ENCODE measurements around the gene ACO2.

The ACO2 gene

GRCh38 chr22:41530890-41531714 is 62.2 kb downstream of the ACO2 start:
- Histone ChIP-seq H3K9ac (ENCODE audit: low read depth, low read length) (no peak overlapping the region), H3K27me3 (ENCODE audit: control insufficient read depth, insufficient read depth, low read length) (no peaks in the 10 kb centered on the region), H3K4me3 (ENCODE audit: low read depth, low read length) (no peak overlapping the region), H3K4me1 (ENCODE audit: control insufficient read depth, insufficient read depth, low read length) (peaks cover 5% of the 10 kb centered on the region), H3K36me3 (ENCODE audit: control insufficient read depth, insufficient read depth, low read length) (peaks cover 60% of the 10 kb centered on the region), H3K9me3 (ENCODE audit: control insufficient read depth, insufficient read depth, low read length) (no peaks in the 10 kb centered on the region)

DNA sequence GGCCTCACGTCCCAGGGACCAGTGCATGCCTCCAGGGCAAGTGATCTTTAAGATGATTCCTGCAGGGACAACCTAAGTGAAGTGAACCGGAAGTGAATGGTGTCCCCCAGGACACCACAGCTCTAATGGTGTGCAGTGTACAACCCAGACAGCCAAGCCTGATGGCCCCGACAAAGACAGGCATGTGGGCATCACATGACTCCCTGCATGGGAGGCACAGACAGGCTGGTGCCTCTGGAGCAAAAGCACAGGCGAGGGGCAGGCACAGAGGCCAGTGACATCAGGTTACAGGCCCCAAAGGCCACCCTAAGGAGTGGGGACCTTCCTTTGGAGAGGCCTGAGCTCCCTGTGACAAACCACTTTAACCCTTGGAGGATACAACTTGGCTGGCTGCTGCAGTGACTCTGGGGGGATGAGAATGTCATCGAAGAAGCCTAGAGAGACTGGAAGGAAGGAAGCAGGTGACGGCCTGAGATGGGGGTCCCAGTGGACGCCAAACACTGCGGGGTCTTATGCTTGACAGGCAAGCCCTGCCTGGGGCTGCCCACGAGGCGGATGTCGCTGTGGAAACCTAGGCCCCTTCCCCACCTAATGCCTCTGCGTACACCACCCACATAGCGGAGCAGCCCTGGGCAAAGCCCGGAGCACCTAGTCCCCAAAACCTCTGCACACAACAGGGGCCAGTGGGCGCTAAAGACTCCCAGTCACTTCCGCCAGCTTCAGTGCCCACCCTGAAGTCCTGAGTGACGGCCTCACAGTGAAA is 63.0 kb downstream of the ACO2 start:
- no peak overlapping the region for H3K9ac ChIP-seq (ENCODE audit: low read depth, low read length)
- no peaks in the 10 kb centered on the region for H3K9me3 ChIP-seq (ENCODE audit: control insufficient read depth, insufficient read depth, low read length)
- peaks cover 5% of the 10 kb centered on the region for H3K4me1 ChIP-seq (ENCODE audit: control insufficient read depth, insufficient read depth, low read length)
- no peaks in the 10 kb centered on the region for H3K27me3 ChIP-seq (ENCODE audit: control insufficient read depth, insufficient read depth, low read length)
- no peak overlapping the region for H3K4me3 ChIP-seq (ENCODE audit: low read depth, low read length)
- peaks cover 54% of the 10 kb centered on the region for H3K36me3 ChIP-seq (ENCODE audit: control insufficient read depth, insufficient read depth, low read length)

GRCh38 chr22:41532908-41533825 is 64.2 kb downstream of the ACO2 start:
- peaks cover 8% of the 10 kb centered on the region for H3K4me1 ChIP-seq (ENCODE audit: control insufficient read depth, insufficient read depth, low read length)
- H3K9me3 ChIP-seq (ENCODE audit: control insufficient read depth, insufficient read depth, low read length), result no peaks in the 10 kb centered on the region
- H3K9ac ChIP-seq (ENCODE audit: low read depth, low read length), result no peak overlapping the region
- peaks cover 44% of the 10 kb centered on the region for H3K36me3 ChIP-seq (ENCODE audit: control insufficient read depth, insufficient read depth, low read length)
- no peak overlapping the region for H3K4me3 ChIP-seq (ENCODE audit: low read depth, low read length)
- no peaks in the 10 kb centered on the region for H3K27me3 ChIP-seq (ENCODE audit: control insufficient read depth, insufficient read depth, low read length)

DNA sequence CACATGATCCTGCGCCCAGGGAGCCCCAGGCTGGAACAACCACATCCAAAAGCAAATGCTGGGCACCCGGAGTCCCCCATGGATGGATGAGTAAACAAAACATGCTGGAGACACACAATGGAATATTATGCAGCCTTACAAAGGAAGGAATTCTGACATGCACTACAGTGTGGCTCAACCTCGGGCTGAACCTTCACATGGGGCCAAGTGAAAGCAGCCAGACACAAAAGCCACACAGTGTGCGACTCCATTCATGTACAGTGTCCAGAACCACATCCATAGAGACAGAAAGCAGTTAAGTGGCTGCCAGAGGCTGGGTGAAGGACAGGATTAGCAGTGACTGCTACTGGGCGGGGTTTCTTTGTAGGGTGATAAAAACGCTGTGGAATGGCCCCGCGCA is 65.3 kb downstream of the ACO2 start:
- no peaks in the 10 kb centered on the region for H3K9me3 ChIP-seq (ENCODE audit: control insufficient read depth, insufficient read depth, low read length)
- H3K4me1 ChIP-seq (ENCODE audit: control insufficient read depth, insufficient read depth, low read length), result peaks cover 8% of the 10 kb centered on the region
- peaks cover 36% of the 10 kb centered on the region for H3K36me3 ChIP-seq (ENCODE audit: control insufficient read depth, insufficient read depth, low read length)
- no peak overlapping the region for H3K9ac ChIP-seq (ENCODE audit: low read depth, low read length)
- no peaks in the 10 kb centered on the region for H3K27me3 ChIP-seq (ENCODE audit: control insufficient read depth, insufficient read depth, low read length)
- H3K4me3 ChIP-seq (ENCODE audit: low read depth, low read length), result no peak overlapping the region

DNA sequence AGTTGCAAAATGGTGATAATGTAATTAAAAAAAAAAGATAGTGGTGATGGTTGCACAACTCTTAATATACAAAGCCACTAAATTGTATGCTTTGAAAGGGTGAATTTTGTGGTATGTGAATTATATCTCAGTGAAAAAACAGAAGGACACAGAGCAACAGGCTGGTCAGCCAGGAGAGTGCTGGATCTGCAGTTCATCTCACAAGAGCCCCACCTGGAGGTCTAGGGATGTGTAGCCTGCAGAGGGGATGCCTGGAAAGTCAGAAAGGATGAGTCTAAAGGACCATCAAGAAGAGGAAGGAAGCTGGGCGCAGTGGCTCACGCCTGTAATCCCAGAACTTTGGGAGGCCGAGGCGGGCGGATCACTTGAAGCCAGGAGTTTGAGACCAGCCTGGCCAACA is 66.3 kb downstream of the ACO2 start:
- Histone ChIP-seq H3K27me3 (ENCODE audit: control insufficient read depth, insufficient read depth, low read length) (no peaks in the 10 kb centered on the region), H3K9ac (ENCODE audit: low read depth, low read length) (no peak overlapping the region), H3K4me3 (ENCODE audit: low read depth, low read length) (no peak overlapping the region), H3K4me1 (ENCODE audit: control insufficient read depth, insufficient read depth, low read length) (peaks cover 8% of the 10 kb centered on the region), H3K9me3 (ENCODE audit: control insufficient read depth, insufficient read depth, low read length) (no peaks in the 10 kb centered on the region), H3K36me3 (ENCODE audit: control insufficient read depth, insufficient read depth, low read length) (peaks cover 36% of the 10 kb centered on the region)

GRCh38 chr22:41537203-41537602 is 68.3 kb downstream of the ACO2 start:
- Histone ChIP-seq H3K9ac (ENCODE audit: low read depth, low read length) (no peak overlapping the region), H3K4me1 (ENCODE audit: control insufficient read depth, insufficient read depth, low read length) (peaks cover 8% of the 10 kb centered on the region), H3K27me3 (ENCODE audit: control insufficient read depth, insufficient read depth, low read length) (no peaks in the 10 kb centered on the region), H3K36me3 (ENCODE audit: control insufficient read depth, insufficient read depth, low read length) (peaks cover 19% of the 10 kb centered on the region), H3K4me3 (ENCODE audit: low read depth, low read length) (no peak overlapping the region), H3K9me3 (ENCODE audit: control insufficient read depth, insufficient read depth, low read length) (no peaks in the 10 kb centered on the region)

DNA sequence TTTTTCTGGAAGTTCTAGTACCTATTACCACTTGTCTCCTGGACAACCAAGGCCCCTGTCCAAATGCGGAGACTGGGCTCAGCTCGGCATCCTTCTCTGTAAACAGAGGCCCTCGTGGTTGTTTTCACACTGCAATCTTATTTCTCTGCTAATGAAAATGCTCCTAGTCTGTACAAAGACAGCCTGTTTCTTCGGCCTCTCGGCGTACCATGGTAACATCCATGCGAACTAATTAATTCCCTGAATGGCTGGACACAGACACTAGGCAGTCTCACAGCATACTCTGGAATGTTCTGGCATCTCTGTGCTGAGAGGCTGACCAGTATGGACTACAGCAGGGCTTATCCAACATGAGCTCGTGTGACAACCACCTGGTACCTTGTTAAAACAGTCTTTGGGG is 69.7 kb downstream of the ACO2 start:
- Histone ChIP-seq H3K9me3 (ENCODE audit: control insufficient read depth, insufficient read depth, low read length) (no peaks in the 10 kb centered on the region), H3K4me1 (ENCODE audit: control insufficient read depth, insufficient read depth, low read length) (peaks cover 5% of the 10 kb centered on the region), H3K27me3 (ENCODE audit: control insufficient read depth, insufficient read depth, low read length) (no peaks in the 10 kb centered on the region), H3K4me3 (ENCODE audit: low read depth, low read length) (no peak overlapping the region), H3K9ac (ENCODE audit: low read depth, low read length) (no peak overlapping the region), H3K36me3 (ENCODE audit: control insufficient read depth, insufficient read depth, low read length) (peaks cover 8% of the 10 kb centered on the region)

- H3K9me3 ChIP-seq (ENCODE audit: control insufficient read depth, insufficient read depth, low read length), result no peaks in the 10 kb centered on the region
- H3K36me3 ChIP-seq (ENCODE audit: control insufficient read depth, insufficient read depth, low read length), result peaks cover 7% of the 10 kb centered on the region
- no peak overlapping the region for H3K9ac ChIP-seq (ENCODE audit: low read depth, low read length)
- no peaks in the 10 kb centered on the region for H3K27me3 ChIP-seq (ENCODE audit: control insufficient read depth, insufficient read depth, low read length)
- H3K4me1 ChIP-seq (ENCODE audit: control insufficient read depth, insufficient read depth, low read length), result peaks cover 5% of the 10 kb centered on the region
- no peak overlapping the region for H3K4me3 ChIP-seq (ENCODE audit: low read depth, low read length)
Measured at GRCh38 chr22:41539146-41540005, 70.5 kb downstream of the ACO2 start.

- Histone ChIP-seq H3K36me3 (ENCODE audit: control insufficient read depth, insufficient read depth, low read length) (peaks cover 7% of the 10 kb centered on the region), H3K9ac (ENCODE audit: low read depth, low read length) (no peak overlapping the region), H3K4me3 (ENCODE audit: low read depth, low read length) (no peak overlapping the region)
Measured at GRCh38 chr22:41540006-41540315, 71.0 kb downstream of the ACO2 start.

GRCh38 chr22:41540365-41540764 is 71.4 kb downstream of the ACO2 start:
- H3K9ac ChIP-seq (ENCODE audit: low read depth, low read length), result no peak overlapping the region
- H3K27me3 ChIP-seq (ENCODE audit: control insufficient read depth, insufficient read depth, low read length), result peaks cover 2% of the 10 kb centered on the region
- peaks cover 11% of the 10 kb centered on the region for H3K4me1 ChIP-seq (ENCODE audit: control insufficient read depth, insufficient read depth, low read length)
- H3K9me3 ChIP-seq (ENCODE audit: control insufficient read depth, insufficient read depth, low read length), result no peaks in the 10 kb centered on the region
- no peak overlapping the region for H3K4me3 ChIP-seq (ENCODE audit: low read depth, low read length)
- H3K36me3 ChIP-seq (ENCODE audit: control insufficient read depth, insufficient read depth, low read length), result peaks cover 7% of the 10 kb centered on the region

More at GRCh38 chr22:41540006-41540315, 71.0 kb downstream of the ACO2 start:
- Histone ChIP-seq H3K27me3 (ENCODE audit: control insufficient read depth, insufficient read depth, low read length) (no peaks in the 10 kb centered on the region), H3K9me3 (ENCODE audit: control insufficient read depth, insufficient read depth, low read length) (no peaks in the 10 kb centered on the region), H3K4me1 (ENCODE audit: control insufficient read depth, insufficient read depth, low read length) (peaks cover 7% of the 10 kb centered on the region)

DNA sequence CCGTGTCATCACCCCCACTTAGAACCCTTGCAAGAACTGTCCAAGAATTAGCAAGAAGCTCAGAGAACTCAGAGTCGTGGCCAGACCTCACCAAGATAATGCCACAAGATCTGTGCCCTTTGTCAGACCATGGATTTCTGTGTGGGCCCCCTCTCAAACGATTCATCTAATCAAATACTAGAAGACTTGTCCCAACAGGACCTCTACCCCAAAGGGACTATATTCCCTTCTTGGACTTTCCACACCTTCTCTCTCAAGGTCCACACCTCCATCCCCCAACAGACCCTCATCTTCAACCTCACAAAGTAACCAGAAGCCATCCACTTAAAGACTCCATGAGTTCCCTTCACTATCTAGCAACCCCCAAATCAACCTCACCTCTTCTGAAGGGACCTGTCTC is 72.6 kb downstream of the ACO2 start:
- Histone ChIP-seq H3K27me3 (ENCODE audit: control insufficient read depth, insufficient read depth, low read length) (peaks cover 2% of the 10 kb centered on the region), H3K4me3 (ENCODE audit: low read depth, low read length) (no peak overlapping the region), H3K4me1 (ENCODE audit: control insufficient read depth, insufficient read depth, low read length) (peaks cover 12% of the 10 kb centered on the region), H3K9ac (ENCODE audit: low read depth, low read length) (no peak overlapping the region), H3K9me3 (ENCODE audit: control insufficient read depth, insufficient read depth, low read length) (no peaks in the 10 kb centered on the region), H3K36me3 (ENCODE audit: control insufficient read depth, insufficient read depth, low read length) (peaks cover 7% of the 10 kb centered on the region)
